GM12878 (cell line): ENCODE results near the gene RIMS1. TPM values are rescaled to one million over a fixed set of nuclear protein-coding genes. Genes with fewer than 3 reads are reported as not detected.

Experiments used
- ATAC-seq: fragments of 200-7000 bp; cut with Tn5 transposase; 3 replicates; pipeline ENCODE4 v1.9.1; 2020; ENCODE audit warnings: mild to moderate bottlenecking, moderate library complexity
- BruUV-seq: library from RNA; stranded (reverse); fragments of 400-500 nt; replicated peaks from 2 replicates; lab custom pipeline; 2021; lab: Mats Ljungman, UMichigan
- CTCF ChIA-PET: fragments of 300-600 bp; sonication (Branson Sonifier 250); formaldehyde crosslinking; extraction: SDS; loops from one replicate; lab custom pipeline; 2021; ENCODE audit warnings: inconsistent platforms; lab: Yijun Ruan, JAX
- POLR2A ChIA-PET: fragments of 350-600 bp; formaldehyde crosslinking; extraction: SDS; loops from one replicate; lab custom pipeline; 2021; ENCODE audit warnings: inconsistent platforms; lab: Charles Lee
- RAD21 ChIA-PET: fragments of 300-600 bp; sonication (Branson Sonifier 250); formaldehyde crosslinking; loops from one replicate; lab custom pipeline; 2023; ENCODE audit warnings: antibody characterized with exemption; ENCODE audit not compliant: unreplicated experiment; lab: Charles Lee
- SMC1A ChIA-PET: fragments of 300-600 bp; sonication (Branson Sonifier 250); formaldehyde crosslinking; loops from one replicate; lab custom pipeline; 2023; ENCODE audit not compliant: unreplicated experiment, uncharacterized antibody; lab: Charles Lee
- DNase-seq: peaks from one replicate; pipeline ENCODE4 v3.0.0-alpha.2; 2011; ENCODE audit warnings: low read depth, low spot score
- FAIRE-seq: peaks from 3 replicates; lab custom pipeline; 2011; peaks lifted over from hg19 to GRCh38; lab: Jason Lieb, UNC
- H2AFZ ChIP-seq: 2 replicates; pipeline ENCODE4 v1.6.0; 2011; ENCODE audit warnings: low read depth, low read length, control low read depth; ENCODE audit not compliant: control insufficient read depth
- H3K27ac ChIP-seq: 2 replicates; pipeline ENCODE4 v1.5.1; 2011; ENCODE audit warnings: control low read depth; ENCODE audit not compliant: control insufficient read depth, insufficient read depth
- H3K27me3 ChIP-seq, 2 experiments: replicated peaks in 1 of 2; 2 replicates each; pipeline versions ENCODE4 v1.6.0 to v1.6.1; 2011; ENCODE audit warnings: low read length in 1 of 2; ENCODE audit not compliant: control insufficient read depth in 2 of 2, insufficient read depth in 2 of 2
- H3K36me3 ChIP-seq, 2 experiments: 2 replicates each; pipeline ENCODE4 v1.5.1; 2011; ENCODE audit warnings: low read length in 1 of 2; ENCODE audit not compliant: control insufficient read depth in 2 of 2, insufficient read depth in 2 of 2
- H3K4me1 ChIP-seq: 2 replicates; pipeline ENCODE4 v1.6.1; 2011; ENCODE audit warnings: mild to moderate bottlenecking, low read length, moderate library complexity, mixed read lengths; ENCODE audit not compliant: control insufficient read depth, insufficient read depth
- H3K4me2 ChIP-seq: 2 replicates; pipeline ENCODE4 v1.6.0; 2011; ENCODE audit warnings: control low read depth; ENCODE audit not compliant: control insufficient read depth, insufficient read depth
- H3K4me3 ChIP-seq: fragments of 200-600 bp; sonication (generic); 2 replicates; pipeline ENCODE4 v1.5.1; 2016
- H3K79me2 ChIP-seq: 2 replicates; pipeline ENCODE4 v1.6.0; 2011; ENCODE audit warnings: low read length; ENCODE audit not compliant: control insufficient read depth, insufficient read depth
- H3K9ac ChIP-seq: 2 replicates; pipeline ENCODE4 v1.8.0; 2011; ENCODE audit warnings: low read length, control low read depth, mixed read lengths; ENCODE audit not compliant: control insufficient read depth, insufficient read depth
- H3K9me3 ChIP-seq: replicated peaks from 3 replicates; pipeline ENCODE4 v1.5.1; 2011; ENCODE audit warnings: mild to moderate bottlenecking, low read length; ENCODE audit not compliant: control insufficient read depth, insufficient read depth
- H4K20me1 ChIP-seq: 2 replicates; pipeline ENCODE4 v1.6.0; 2011; ENCODE audit not compliant: control insufficient read depth, insufficient read depth
- BHLHE40 ChIP-seq, 2 experiments: fragments of 450-650 bp in 1 of 2; IDR thresholded peaks; 2 replicates each; pipeline ENCODE4 v1.6.1; 2011 to 2017; ENCODE audit warnings: low read depth in 2 of 2, borderline replicate concordance in 1 of 2, improper control_type of control experiment in 1 of 2, low read length in 1 of 2, mild to moderate bottlenecking in 1 of 2
- CEBPB ChIP-seq, 2 experiments: fragments of 150-350 bp in 1 of 2; IDR thresholded peaks; 2 replicates each; pipeline ENCODE4 v1.6.1; 2012 to 2014; ENCODE audit warnings: low read depth in 2 of 2, low read length in 2 of 2, borderline replicate concordance in 1 of 2, inconsistent platforms in 1 of 2
- MTA3 ChIP-seq: IDR thresholded peaks from 2 replicates; pipeline ENCODE4 v1.6.1; 2012; ENCODE audit warnings: low read length, inconsistent platforms, borderline replicate concordance
- SIX5 ChIP-seq: IDR thresholded peaks from 2 replicates; pipeline ENCODE4 v1.6.1; 2011; ENCODE audit warnings: mild to moderate bottlenecking, low read depth, low read length, moderate library complexity; ENCODE audit not compliant: severe bottlenecking
- STAT3 ChIP-seq: IDR thresholded peaks from 2 replicates; pipeline ENCODE4 v1.6.1; 2011; ENCODE audit warnings: low read depth, low read length, improper control_type of control experiment
- SUPT20H ChIP-seq: IDR thresholded peaks from 2 replicates; pipeline ENCODE4 v1.6.1; 2011; ENCODE audit warnings: low read depth, mild to moderate bottlenecking, low read length, moderate library complexity, borderline replicate concordance; ENCODE audit not compliant: control insufficient read depth
- TCF12 ChIP-seq: IDR thresholded peaks from 2 replicates; pipeline ENCODE4 v1.6.1; 2011; ENCODE audit warnings: low read depth, mild to moderate bottlenecking, low read length
- TCF3 ChIP-seq: IDR thresholded peaks from 2 replicates; pipeline ENCODE4 v1.6.1; 2012; ENCODE audit warnings: low read depth, mild to moderate bottlenecking, low read length, borderline replicate concordance; ENCODE audit not compliant: insufficient read depth
- in situ Hi-C: fragments of 300-500 bp; cut with MboI; formaldehyde crosslinking; loops from 9 replicates; pipeline ENCODE4 v1.14.3; 2018; ENCODE audit warnings: mixed read lengths
- intact Hi-C: fragments of 100-400 bp; cut with micrococcal nuclease; formaldehyde crosslinking; loops from one replicate; pipeline ENCODE4 v1.14.2; 2022; ENCODE audit not compliant: unreplicated experiment
- polyA plus RNA-seq, 11 experiments: library from polyadenylated mRNA; depleted of rRNA in 4 of 11; unstranded in 6 of 11; stranded (reverse) in 5 of 11; fragments of >200 nt; fragmentation: Nextera tagmentation in 4 of 11; fragmentation: Illumina TruSeq in 1 of 11; extraction: Ambion mirVana in 4 of 11; extraction: Trizol in 1 of 11; gene quantifications; 1 replicate in 1 of 11; 2 replicates in 10 of 11; pipeline versions ENCODE4 v1.2.1 to v1.2.3, GENCODE V29; 2011 to 2016; ENCODE audit warnings: inconsistent platforms in 2 of 11, missing spikeins in 2 of 11, low read depth in 1 of 11
- total RNA-seq, 4 experiments: library from RNA; depleted of rRNA in 3 of 4; stranded (reverse); fragments of >200 nt in 3 of 4; fragmentation: Illumina TruSeq in 1 of 4; extraction: Trizol in 1 of 4; gene quantifications; 2 replicates each; pipeline versions ENCODE4 v1.2.1 to v1.2.3, GENCODE V29; 2013 to 2021
- TF ChIP-seq, protein P1 (sequence below): fragments of 450-650 bp; conservative IDR thresholded peaks from 2 replicates; pipeline ENCODE4 v1.6.1; 2017; ENCODE audit warnings: mild to moderate bottlenecking, moderate library complexity
- TF ChIP-seq, protein P2 (sequence below): IDR thresholded peaks from 2 replicates; pipeline ENCODE4 v1.6.1; 2011; ENCODE audit warnings: mild to moderate bottlenecking, low read depth, low read length, moderate library complexity; ENCODE audit not compliant: insufficient replicate concordance
- TF ChIP-seq, protein P3 (sequence below): fragments of 450-650 bp; IDR thresholded peaks from 2 replicates; pipeline ENCODE4 v1.6.1; 2018; ENCODE audit warnings: mild to moderate bottlenecking, low read depth, moderate library complexity; ENCODE audit not compliant: partially characterized antibody
- TF ChIP-seq, protein P4 (sequence below): IDR thresholded peaks from 2 replicates; pipeline ENCODE4 v1.6.1; 2012; ENCODE audit warnings: improper control_type of control experiment, low read depth, low read length; ENCODE audit not compliant: insufficient replicate concordance

RIMS1 gene
- total and polyA plus RNA-seq, 10 of the 15 experiments (the other 5 are each of a cell fraction or from before 2014, with no cell fraction given) = 0.05 to 0.76 (median 0.23) TPM

DNA sequence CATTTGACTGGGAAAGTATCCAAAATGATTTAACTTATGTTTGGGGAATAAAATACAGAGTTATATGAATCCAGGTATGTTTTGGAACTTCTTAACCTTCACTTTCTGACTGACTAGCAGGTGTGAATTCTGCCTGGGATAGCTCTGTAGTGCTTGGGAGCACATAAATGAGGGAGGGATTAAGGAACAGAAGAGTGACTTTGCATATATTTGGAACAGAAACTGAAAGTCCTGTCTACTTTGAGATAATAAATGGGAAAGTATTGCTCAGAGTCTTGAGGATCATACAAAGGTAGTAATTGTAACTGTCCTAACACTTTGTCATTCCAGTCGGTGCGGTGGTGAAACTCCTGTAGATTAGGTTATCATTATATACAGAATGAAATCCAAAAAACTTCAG is 317.6 kb downstream of the RIMS1 start (continued):
- TF ChIP-seq, protein P1, sequence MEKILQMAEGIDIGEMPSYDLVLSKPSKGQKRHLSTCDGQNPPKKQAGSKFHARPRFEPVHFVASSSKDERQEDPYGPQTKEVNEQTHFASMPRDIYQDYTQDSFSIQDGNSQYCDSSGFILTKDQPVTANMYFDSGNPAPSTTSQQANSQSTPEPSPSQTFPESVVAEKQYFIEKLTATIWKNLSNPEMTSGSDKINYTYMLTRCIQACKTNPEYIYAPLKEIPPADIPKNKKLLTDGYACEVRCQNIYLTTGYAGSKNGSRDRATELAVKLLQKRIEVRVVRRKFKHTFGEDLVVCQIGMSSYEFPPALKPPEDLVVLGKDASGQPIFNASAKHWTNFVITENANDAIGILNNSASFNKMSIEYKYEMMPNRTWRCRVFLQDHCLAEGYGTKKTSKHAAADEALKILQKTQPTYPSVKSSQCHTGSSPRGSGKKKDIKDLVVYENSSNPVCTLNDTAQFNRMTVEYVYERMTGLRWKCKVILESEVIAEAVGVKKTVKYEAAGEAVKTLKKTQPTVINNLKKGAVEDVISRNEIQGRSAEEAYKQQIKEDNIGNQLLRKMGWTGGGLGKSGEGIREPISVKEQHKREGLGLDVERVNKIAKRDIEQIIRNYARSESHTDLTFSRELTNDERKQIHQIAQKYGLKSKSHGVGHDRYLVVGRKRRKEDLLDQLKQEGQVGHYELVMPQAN = no peak
- TF ChIP-seq, protein P2, sequence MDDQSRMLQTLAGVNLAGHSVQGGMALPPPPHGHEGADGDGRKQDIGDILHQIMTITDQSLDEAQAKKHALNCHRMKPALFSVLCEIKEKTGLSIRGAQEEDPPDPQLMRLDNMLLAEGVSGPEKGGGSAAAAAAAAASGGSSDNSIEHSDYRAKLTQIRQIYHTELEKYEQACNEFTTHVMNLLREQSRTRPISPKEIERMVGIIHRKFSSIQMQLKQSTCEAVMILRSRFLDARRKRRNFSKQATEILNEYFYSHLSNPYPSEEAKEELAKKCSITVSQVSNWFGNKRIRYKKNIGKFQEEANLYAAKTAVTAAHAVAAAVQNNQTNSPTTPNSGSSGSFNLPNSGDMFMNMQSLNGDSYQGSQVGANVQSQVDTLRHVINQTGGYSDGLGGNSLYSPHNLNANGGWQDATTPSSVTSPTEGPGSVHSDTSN = no peak
- no peak for TF ChIP-seq SIX5
- no peak for TF ChIP-seq STAT3
- no peak for TF ChIP-seq CEBPB (IDR thresholded peaks at IDR 0.05; ENCODE audit: borderline replicate concordance in 1 of 2, low read depth in 2 of 2, low read length in 2 of 2)
- no peak for TF ChIP-seq BHLHE40 (IDR thresholded peaks at IDR 0.05; ENCODE audit: borderline replicate concordance in 1 of 2, low read depth in 2 of 2, low read length in 1 of 2)
- no peak for TF ChIP-seq MTA3
- TF ChIP-seq TCF3 = no peak

DNA sequence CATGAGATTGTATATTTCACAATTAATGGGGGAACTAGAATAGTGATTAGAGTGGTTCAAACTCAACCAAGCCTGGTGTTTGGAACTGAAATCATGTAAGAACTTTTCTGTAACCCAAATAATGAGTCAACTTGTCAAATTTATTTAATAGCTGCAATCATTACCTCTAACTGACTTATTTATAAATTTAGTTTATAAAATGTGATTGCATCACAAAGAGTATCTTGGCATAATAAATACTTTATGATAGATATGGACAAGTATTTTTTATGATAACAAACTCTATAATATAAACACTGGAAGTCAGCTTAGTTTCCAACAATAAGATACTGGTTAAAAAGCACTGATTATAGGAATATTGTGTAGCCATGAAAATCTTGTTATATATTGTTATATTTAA is 319.1 kb downstream of the RIMS1 start:
- FAIRE-seq (no peak), DNase-seq (no peak), ATAC-seq (no peak)
- H3K4me3 ChIP-seq = no peak overlapping the region
- no peaks in the 10 kb centered on the region for H3K79me2 ChIP-seq
- CTCF ChIA-PET = no interaction called here
- H3K4me2 ChIP-seq = no peak overlapping the region
- intact Hi-C loops (no loop called here), in situ Hi-C loops (no loop called here)
- no peaks in the 10 kb centered on the region for H3K4me1 ChIP-seq
- H2AFZ ChIP-seq = no peak overlapping the region
- POLR2A ChIA-PET = no interaction called here
- RAD21 ChIA-PET = no interaction called here
- no TSS peak for BruUV-seq
- H4K20me1 ChIP-seq = no peaks in the 10 kb centered on the region
- no peaks in the 10 kb centered on the region for H3K9me3 ChIP-seq
- no peak overlapping the region for H3K27ac ChIP-seq
- no peaks in the 10 kb centered on the region for H3K27me3 ChIP-seq
- H3K36me3 ChIP-seq = no peaks in the 10 kb centered on the region
- H3K9ac ChIP-seq = no peak overlapping the region
- SMC1A ChIA-PET = no interaction called here
- TF ChIP-seq TCF12 (no peak), SUPT20H (no peak)
- TF ChIP-seq, protein P3, sequence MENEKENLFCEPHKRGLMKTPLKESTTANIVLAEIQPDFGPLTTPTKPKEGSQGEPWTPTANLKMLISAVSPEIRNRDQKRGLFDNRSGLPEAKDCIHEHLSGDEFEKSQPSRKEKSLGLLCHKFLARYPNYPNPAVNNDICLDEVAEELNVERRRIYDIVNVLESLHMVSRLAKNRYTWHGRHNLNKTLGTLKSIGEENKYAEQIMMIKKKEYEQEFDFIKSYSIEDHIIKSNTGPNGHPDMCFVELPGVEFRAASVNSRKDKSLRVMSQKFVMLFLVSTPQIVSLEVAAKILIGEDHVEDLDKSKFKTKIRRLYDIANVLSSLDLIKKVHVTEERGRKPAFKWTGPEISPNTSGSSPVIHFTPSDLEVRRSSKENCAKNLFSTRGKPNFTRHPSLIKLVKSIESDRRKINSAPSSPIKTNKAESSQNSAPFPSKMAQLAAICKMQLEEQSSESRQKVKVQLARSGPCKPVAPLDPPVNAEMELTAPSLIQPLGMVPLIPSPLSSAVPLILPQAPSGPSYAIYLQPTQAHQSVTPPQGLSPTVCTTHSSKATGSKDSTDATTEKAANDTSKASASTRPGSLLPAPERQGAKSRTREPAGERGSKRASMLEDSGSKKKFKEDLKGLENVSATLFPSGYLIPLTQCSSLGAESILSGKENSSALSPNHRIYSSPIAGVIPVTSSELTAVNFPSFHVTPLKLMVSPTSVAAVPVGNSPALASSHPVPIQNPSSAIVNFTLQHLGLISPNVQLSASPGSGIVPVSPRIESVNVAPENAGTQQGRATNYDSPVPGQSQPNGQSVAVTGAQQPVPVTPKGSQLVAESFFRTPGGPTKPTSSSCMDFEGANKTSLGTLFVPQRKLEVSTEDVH = no peak
- TF ChIP-seq, protein P4, sequence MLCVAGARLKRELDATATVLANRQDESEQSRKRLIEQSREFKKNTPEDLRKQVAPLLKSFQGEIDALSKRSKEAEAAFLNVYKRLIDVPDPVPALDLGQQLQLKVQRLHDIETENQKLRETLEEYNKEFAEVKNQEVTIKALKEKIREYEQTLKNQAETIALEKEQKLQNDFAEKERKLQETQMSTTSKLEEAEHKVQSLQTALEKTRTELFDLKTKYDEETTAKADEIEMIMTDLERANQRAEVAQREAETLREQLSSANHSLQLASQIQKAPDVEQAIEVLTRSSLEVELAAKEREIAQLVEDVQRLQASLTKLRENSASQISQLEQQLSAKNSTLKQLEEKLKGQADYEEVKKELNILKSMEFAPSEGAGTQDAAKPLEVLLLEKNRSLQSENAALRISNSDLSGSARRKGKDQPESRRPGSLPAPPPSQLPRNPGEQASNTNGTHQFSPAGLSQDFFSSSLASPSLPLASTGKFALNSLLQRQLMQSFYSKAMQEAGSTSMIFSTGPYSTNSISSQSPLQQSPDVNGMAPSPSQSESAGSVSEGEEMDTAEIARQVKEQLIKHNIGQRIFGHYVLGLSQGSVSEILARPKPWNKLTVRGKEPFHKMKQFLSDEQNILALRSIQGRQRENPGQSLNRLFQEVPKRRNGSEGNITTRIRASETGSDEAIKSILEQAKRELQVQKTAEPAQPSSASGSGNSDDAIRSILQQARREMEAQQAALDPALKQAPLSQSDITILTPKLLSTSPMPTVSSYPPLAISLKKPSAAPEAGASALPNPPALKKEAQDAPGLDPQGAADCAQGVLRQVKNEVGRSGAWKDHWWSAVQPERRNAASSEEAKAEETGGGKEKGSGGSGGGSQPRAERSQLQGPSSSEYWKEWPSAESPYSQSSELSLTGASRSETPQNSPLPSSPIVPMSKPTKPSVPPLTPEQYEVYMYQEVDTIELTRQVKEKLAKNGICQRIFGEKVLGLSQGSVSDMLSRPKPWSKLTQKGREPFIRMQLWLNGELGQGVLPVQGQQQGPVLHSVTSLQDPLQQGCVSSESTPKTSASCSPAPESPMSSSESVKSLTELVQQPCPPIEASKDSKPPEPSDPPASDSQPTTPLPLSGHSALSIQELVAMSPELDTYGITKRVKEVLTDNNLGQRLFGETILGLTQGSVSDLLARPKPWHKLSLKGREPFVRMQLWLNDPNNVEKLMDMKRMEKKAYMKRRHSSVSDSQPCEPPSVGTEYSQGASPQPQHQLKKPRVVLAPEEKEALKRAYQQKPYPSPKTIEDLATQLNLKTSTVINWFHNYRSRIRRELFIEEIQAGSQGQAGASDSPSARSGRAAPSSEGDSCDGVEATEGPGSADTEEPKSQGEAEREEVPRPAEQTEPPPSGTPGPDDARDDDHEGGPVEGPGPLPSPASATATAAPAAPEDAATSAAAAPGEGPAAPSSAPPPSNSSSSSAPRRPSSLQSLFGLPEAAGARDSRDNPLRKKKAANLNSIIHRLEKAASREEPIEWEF = no peak
